Lower leg skin (tissue), 4 donors: Measurements from ENCODE around the gene ASIC4. TPM values are rescaled to one million over a fixed set of nuclear protein-coding genes. Genes with fewer than 3 reads are reported as not detected.
A peak's percentile ranks its signal among the peaks of the same experiment; 100 is the strongest.

Source experiments
- DNase-seq, 2 donors: peaks; one replicate each; pipeline ENCODE4 v3.0.0-alpha.2; 2019; ENCODE audit warnings: low spot score in 2 of 2
- H3K4me3 ChIP-seq: fragments of 200-600 bp; sonication (generic); 2 replicates; pipeline ENCODE4 v1.5.1; 2017; ENCODE audit warnings: mild to moderate bottlenecking, low read depth; ENCODE audit not compliant: poor library complexity, severe bottlenecking
- CTCF ChIP-seq, 3 donors: fragments of 450-650 bp; IDR thresholded peaks; one replicate each; pipeline ENCODE4 v1.5.1; 2016; ENCODE audit warnings: antibody characterized with exemption in 3 of 3, mild to moderate bottlenecking in 3 of 3, moderate library complexity in 2 of 3
- POLR2A ChIP-seq, 2 donors: fragments of 450-650 bp; IDR thresholded peaks; one replicate each; pipeline ENCODE4 v1.6.1; 2016 to 2017; ENCODE audit warnings: antibody characterized with exemption in 2 of 2, mild to moderate bottlenecking in 1 of 2, moderate library complexity in 1 of 2
- WGBS, 2 donors: methylation state at CpG; one replicate each; pipeline ENCODE4 v1.1.5; 2018; 5-methylcytosine and 5-hydroxymethylcytosine counted together
- intact Hi-C: fragments of 100-400 bp; cut with DNase I; formaldehyde crosslinking; loops from one replicate; pipeline ENCODE4 v1.15.0; 2023; ENCODE audit warnings: low total_unique reads
- total RNA-seq, 4 donors: library from RNA; depleted of rRNA; stranded (reverse); fragments of >200 nt; gene quantifications; one replicate each; pipeline ENCODE4 v1.1.0, GENCODE V29; 2016

Gene ASIC4
- total RNA-seq, 4 donors from 2014 or later: 0.26 TPM; not detected in 3

- peak overlapping the region; percentile 41 for H3K4me3 ChIP-seq
- WGBS, 2 donors: 0% methylated on average over 28 to 31 of the region's 66 CpGs
- TF ChIP-seq POLR2A (IDR thresholded peaks at IDR 0.05): no peak
- intact Hi-C loops: loop anchor here (5.0 kb wide), 1 partner anchor 144 kb away; no protein-coding TSS in a partner anchor
- no peak for DNase-seq
Measured at GRCh38 chr2:219542931-219543595, 28.8 kb downstream of the ASIC4 start.

- peak within 1 kb of the TSS; percentile 41 for H3K4me3 ChIP-seq
- peak; percentile 98 to 100 for DNase-seq
- 1% methylated on average over 18 to 60 of the region's 75 CpGs for WGBS, 2 donors
- TF ChIP-seq POLR2A (IDR thresholded peaks at IDR 0.05): no peak
- TF ChIP-seq CTCF (IDR thresholded peaks at IDR 0.05): no peak
- intact Hi-C loops: loop anchor here (5.0 kb wide), 1 partner anchor 144 kb away; no protein-coding TSS in a partner anchor
Measured at GRCh38 chr2:219543596-219544358, 29.5 kb downstream of the ASIC4 start, which contains the start of the genes CHPF and TMEM198. CHPF (minus strand) TSS chr2:219543809; CDS start chr2:219543538, 271 bp downstream. TMEM198 (plus strand) TSS chr2:219544028; CDS start chr2:219544728, 700 bp downstream.

DNA sequence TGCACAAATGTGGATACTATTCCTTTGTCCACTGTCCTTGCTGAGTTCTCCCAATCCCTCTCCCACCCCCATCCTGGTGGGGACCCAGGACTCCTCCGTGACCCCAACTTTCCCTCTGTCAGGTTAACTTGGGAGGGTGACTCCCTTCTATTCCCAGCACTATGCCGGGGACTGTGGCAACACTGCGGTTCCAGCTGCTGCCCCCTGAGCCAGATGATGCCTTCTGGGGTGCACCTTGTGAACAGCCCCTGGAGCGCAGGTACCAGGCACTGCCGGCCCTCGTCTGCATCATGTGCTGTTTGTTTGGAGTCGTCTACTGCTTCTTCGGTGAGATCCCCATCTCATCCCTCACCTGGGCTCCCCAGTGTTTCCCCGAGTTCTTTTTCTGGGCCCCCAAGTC lies 30.3 kb downstream of the ASIC4 start:
- 44 to 52% methylated on average over 9 of the region's 9 CpGs for WGBS, 2 donors
- no peak for DNase-seq
- TF ChIP-seq POLR2A (IDR thresholded peaks at IDR 0.05) (no peak), CTCF (IDR thresholded peaks at IDR 0.05) (no peak)
- H3K4me3 ChIP-seq: no peak overlapping the region
- intact Hi-C loops: loop anchor here (5.0 kb wide), 1 partner anchor 143 kb away; no protein-coding TSS in a partner anchor

- 77 to 80% methylated on average over 3 of the region's 3 CpGs for WGBS, 2 donors
- intact Hi-C loops: no loop called here
- TF ChIP-seq CTCF (IDR thresholded peaks at IDR 0.05) (no peak), POLR2A (IDR thresholded peaks at IDR 0.05) (no peak)
- no peak overlapping the region for H3K4me3 ChIP-seq
- no peak for DNase-seq
Measured at GRCh38 chr2:219545295-219545942, 31.1 kb downstream of the ASIC4 start.

- intact Hi-C loops: no loop called here
- H3K4me3 ChIP-seq: no peak overlapping the region
- 68 to 74% methylated on average over 4 of the region's 4 CpGs for WGBS, 2 donors
- no peak for DNase-seq
- no peak for TF ChIP-seq CTCF (IDR thresholded peaks at IDR 0.05)
- no peak for TF ChIP-seq POLR2A (IDR thresholded peaks at IDR 0.05)
Measured at GRCh38 chr2:219545943-219546352, 31.7 kb downstream of the ASIC4 start.

DNA sequence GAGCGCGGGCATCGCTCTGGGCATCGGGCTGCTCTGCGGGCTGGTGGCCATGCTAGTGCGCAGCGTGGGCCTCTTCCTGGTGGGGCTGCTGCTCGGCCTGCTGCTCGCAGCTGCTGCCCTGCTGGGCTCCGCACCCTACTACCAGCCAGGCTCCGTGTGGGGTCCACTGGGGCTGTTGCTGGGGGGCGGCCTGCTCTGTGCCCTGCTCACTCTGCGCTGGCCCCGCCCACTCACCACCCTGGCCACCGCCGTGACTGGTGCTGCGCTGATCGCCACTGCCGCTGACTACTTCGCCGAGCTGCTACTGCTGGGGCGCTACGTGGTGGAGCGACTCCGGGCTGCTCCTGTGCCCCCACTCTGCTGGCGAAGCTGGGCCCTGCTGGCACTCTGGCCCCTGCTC lies 33.3 kb downstream of the ASIC4 start:
- DNase-seq: no peak
- intact Hi-C loops: no loop called here
- no peak for TF ChIP-seq CTCF (IDR thresholded peaks at IDR 0.05)
- TF ChIP-seq POLR2A (IDR thresholded peaks at IDR 0.05): no peak
- no peak overlapping the region for H3K4me3 ChIP-seq
- 94 to 96% methylated on average over 17 to 26 of the region's 26 CpGs for WGBS, 2 donors
